Endodermal cell (in vitro differentiated cells): ENCODE measurements around the gene PRRX1. TPM values are rescaled to one million over a fixed set of nuclear protein-coding genes. Genes with fewer than 3 reads are reported as not detected.

Experiments
- DNase-seq: peaks from one replicate; pipeline ENCODE4 v3.0.0-alpha.2; 2017
- H3K27ac ChIP-seq: 2 replicates; pipeline ENCODE4 v1.5.1; 2013; ENCODE audit warnings: mild to moderate bottlenecking, low read depth, low read length, moderate library complexity
- H3K27me3 ChIP-seq: 2 replicates; pipeline ENCODE4 v1.6.1; 2013; ENCODE audit warnings: mild to moderate bottlenecking, low read length, moderate library complexity; ENCODE audit not compliant: insufficient read depth, control insufficient read depth, poor library complexity, severe bottlenecking
- H3K36me3 ChIP-seq: 2 replicates; pipeline ENCODE4 v1.7.0; 2013; ENCODE audit warnings: mild to moderate bottlenecking, low read length, moderate library complexity; ENCODE audit not compliant: control insufficient read depth, insufficient read depth
- H3K4me1 ChIP-seq: one replicate; pipeline ENCODE4 v1.7.0; 2013; ENCODE audit warnings: low read length; ENCODE audit not compliant: control insufficient read depth, insufficient read depth
- H3K4me3 ChIP-seq: 2 replicates; pipeline ENCODE4 v1.5.1; 2013; ENCODE audit warnings: mild to moderate bottlenecking, low read length, moderate library complexity
- H3K9ac ChIP-seq: 2 replicates; pipeline ENCODE4 v1.6.1; 2013; ENCODE audit warnings: mild to moderate bottlenecking, low read length, moderate library complexity; ENCODE audit not compliant: poor library complexity, severe bottlenecking; ENCODE audit errors: extremely low read depth
- H3K9me3 ChIP-seq: 2 replicates; pipeline ENCODE4 v1.6.1; 2013; ENCODE audit warnings: mild to moderate bottlenecking, low read length, moderate library complexity; ENCODE audit not compliant: control insufficient read depth
- H3K27ac Mint-ChIP-seq: 2 replicates; pipeline ENCODE4 v1.8.0; 2020; ENCODE audit warnings: mixed read lengths
- H3K27me3 Mint-ChIP-seq: 2 replicates; pipeline ENCODE4 v1.8.0; 2021; ENCODE audit warnings: mild to moderate bottlenecking, mixed read lengths; ENCODE audit not compliant: insufficient read depth
- H3K36me3 Mint-ChIP-seq: 2 replicates; pipeline ENCODE4 v1.8.0; 2020; ENCODE audit warnings: low read depth, mixed read lengths
- H3K4me1 Mint-ChIP-seq: 2 replicates; pipeline ENCODE4 v1.8.0; 2020; ENCODE audit warnings: mixed read lengths
- H3K4me3 Mint-ChIP-seq: 2 replicates; pipeline ENCODE4 v1.8.0; 2020; ENCODE audit warnings: mild to moderate bottlenecking, moderate library complexity, mixed read lengths
- H3K9me3 Mint-ChIP-seq: 2 replicates; pipeline ENCODE4 v1.8.0; 2020; ENCODE audit warnings: mild to moderate bottlenecking, mixed read lengths
- CTCF ChIP-seq: fragments of 200-600 bp; sonication (generic); conservative IDR thresholded peaks from 2 replicates; pipeline ENCODE4 v1.5.0; 2021; ENCODE audit warnings: antibody characterized with exemption, mild to moderate bottlenecking
- WGBS, 2 experiments: methylation state at CpG; one replicate each; pipeline versions ENCODE4 v1.1.5 to v1.1.7; 2013; ENCODE audit warnings: missing lambda C conversion rate in 2 of 2, mixed read lengths in 1 of 2; ENCODE audit not compliant: insufficient coverage in 1 of 2, insufficient read length in 1 of 2; 5-methylcytosine and 5-hydroxymethylcytosine counted together
- total RNA-seq, 2 donors: library from RNA; stranded (reverse); fragmentation: NEBNext Ultra II Directional in 1 of 2; extraction: Animal tissue kit (Norgen Biotek cat#: 25700) in 1 of 2; gene quantifications; 2 replicates in 1 of 2; 3 replicates in 1 of 2; pipeline ENCODE4 v1.2.1, GENCODE V29; 2021

Gene PRRX1
- total RNA-seq, 2 donors from 2014 or later: not detected

- no peak for TF ChIP-seq CTCF
- no peak overlapping the region for H3K4me3 Mint-ChIP-seq
- Histone ChIP-seq H3K9ac (no peak overlapping the region), H3K4me1 (no peaks in the 10 kb centered on the region), H3K9me3 (no peaks in the 10 kb centered on the region), H3K36me3 (no peaks in the 10 kb centered on the region), H3K27me3 (no peaks in the 10 kb centered on the region), H3K27ac (no peak overlapping the region), H3K4me3 (no peak overlapping the region)
- DNase-seq: no peak
- H3K27me3 Mint-ChIP-seq: no peaks in the 10 kb centered on the region
- no peak overlapping the region for H3K27ac Mint-ChIP-seq
- no peaks in the 10 kb centered on the region for H3K36me3 Mint-ChIP-seq
- no peaks in the 10 kb centered on the region for H3K9me3 Mint-ChIP-seq
- H3K4me1 Mint-ChIP-seq: no peaks in the 10 kb centered on the region
- WGBS, 2 experiments: 84 to 89% methylated on average over 2 of the region's 2 CpGs
These were observed 29.1 kb downstream of the PRRX1 start for GRCh38 chr1:170692866-170693575.

- WGBS, 2 experiments: 92 to 95% methylated on average over 3 to 6 of the region's 6 CpGs
- Histone ChIP-seq H3K27ac (no peak overlapping the region), H3K9me3 (no peaks in the 10 kb centered on the region), H3K9ac (no peak overlapping the region), H3K27me3 (no peaks in the 10 kb centered on the region), H3K36me3 (no peaks in the 10 kb centered on the region), H3K4me3 (no peak overlapping the region), H3K4me1 (no peaks in the 10 kb centered on the region)
- no peak for DNase-seq
- Mint-ChIP-seq H3K9me3 (no peaks in the 10 kb centered on the region), H3K4me1 (no peaks in the 10 kb centered on the region), H3K36me3 (no peaks in the 10 kb centered on the region), H3K27me3 (no peaks in the 10 kb centered on the region), H3K4me3 (no peak overlapping the region), H3K27ac (no peak overlapping the region)
- TF ChIP-seq CTCF: no peak
These were observed 30.4 kb downstream of the PRRX1 start for GRCh38 chr1:170694172-170694926.

GRCh38 chr1:170695955-170696590, 32.1 kb downstream of the PRRX1 start:
- TF ChIP-seq CTCF: no peak
- no peaks in the 10 kb centered on the region for H3K9me3 Mint-ChIP-seq
- H3K4me1 ChIP-seq: no peaks in the 10 kb centered on the region
- no peak overlapping the region for H3K9ac ChIP-seq
- H3K9me3 ChIP-seq: no peaks in the 10 kb centered on the region
- no peak overlapping the region for H3K4me3 ChIP-seq
- no peak overlapping the region for H3K27ac ChIP-seq
- H3K36me3 Mint-ChIP-seq: no peaks in the 10 kb centered on the region
- no peak overlapping the region for H3K27ac Mint-ChIP-seq
- DNase-seq: no peak
- 83 to 97% methylated on average over 3 to 5 of the region's 6 CpGs for WGBS, 2 experiments
- no peak overlapping the region for H3K4me3 Mint-ChIP-seq
- no peaks in the 10 kb centered on the region for H3K27me3 ChIP-seq
- no peaks in the 10 kb centered on the region for H3K27me3 Mint-ChIP-seq
- no peaks in the 10 kb centered on the region for H3K36me3 ChIP-seq
- H3K4me1 Mint-ChIP-seq: no peaks in the 10 kb centered on the region
